Measurements from ENCODE around the gene STRAP.
"Not testable (repeated sequence)": the region's sequence is repeated elsewhere in the genome, so short reads cannot be mapped to it uniquely, and the experiment has no call there.

STRAP gene

DNA sequence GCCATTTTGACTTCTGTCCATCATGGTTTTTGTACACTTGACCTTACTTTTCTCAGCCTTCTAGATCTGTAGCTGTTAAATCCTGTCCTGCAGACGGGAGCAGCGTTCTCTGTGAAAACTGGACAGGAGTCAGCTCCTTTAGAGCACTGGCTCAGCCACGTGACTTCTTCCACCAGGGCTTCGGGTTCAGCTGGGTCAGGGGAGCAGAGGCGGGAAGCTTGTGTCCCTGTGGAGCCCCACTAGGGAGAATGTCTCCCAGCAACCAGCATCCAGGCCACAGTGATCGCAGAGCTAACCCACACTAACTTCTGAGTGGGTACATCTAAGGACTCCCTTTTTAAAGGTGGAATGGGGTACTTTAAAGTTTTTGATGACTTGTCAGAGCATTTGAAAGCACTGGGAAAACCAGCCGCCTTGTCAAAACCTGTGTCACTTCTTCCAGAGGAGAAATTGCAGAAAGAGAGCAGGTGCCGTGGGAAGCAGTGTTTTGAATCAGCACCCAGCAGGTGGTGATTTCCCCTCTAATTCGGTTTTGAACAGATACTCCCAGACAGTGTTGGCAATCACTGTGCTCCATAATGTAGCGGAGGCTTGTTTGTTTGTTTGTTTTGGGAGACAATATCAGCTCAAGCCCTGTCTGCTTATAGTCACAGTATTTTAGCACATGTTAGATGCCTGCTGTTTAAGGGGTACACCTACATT, 46.8 kb downstream of the STRAP start:
- DNase-seq: no peak

DNA sequence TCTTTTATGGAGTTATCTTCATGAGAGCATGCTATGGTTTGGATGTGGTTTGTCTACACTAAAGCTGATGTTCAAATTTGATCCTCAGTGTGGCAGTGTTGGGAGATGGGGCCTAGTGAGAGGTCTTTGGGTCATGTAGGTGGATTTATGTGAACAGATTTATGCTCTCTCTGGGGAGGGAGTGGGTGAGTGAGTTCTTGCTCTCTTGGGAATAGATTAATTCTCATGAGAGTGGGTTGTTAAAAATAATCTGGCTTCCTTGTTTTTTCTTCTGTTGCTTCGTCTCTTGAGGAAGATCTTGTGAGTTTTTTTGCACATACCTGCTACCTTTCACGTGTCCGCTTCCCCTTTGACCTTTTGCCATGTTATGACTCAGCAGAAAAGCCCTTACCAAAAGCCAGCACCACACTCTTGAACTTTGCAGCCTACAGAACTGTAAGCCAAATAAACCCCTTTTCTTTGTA, 49.4 kb downstream of the STRAP start:
- no peak for DNase-seq

DNA sequence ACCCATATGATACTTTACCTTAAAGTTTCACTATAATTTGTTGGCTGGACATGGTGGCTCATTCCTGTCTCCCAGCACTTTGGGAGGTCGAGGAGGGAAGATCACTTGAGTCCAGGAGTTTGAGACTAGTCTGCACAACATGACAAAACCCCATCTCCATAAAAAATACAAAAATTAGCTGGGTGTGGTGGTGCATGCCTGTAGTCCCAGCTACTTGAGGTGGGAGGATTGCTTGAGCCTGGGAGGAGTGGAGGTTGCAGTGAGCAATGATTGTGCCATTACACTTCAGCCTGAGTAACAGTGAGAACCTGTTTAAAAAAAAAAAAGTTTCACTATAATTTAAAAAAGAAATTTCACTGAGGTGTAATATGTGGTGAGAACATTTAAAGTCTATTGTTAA, 50.1 kb downstream of the STRAP start:
- DNase-seq: no peak

DNA sequence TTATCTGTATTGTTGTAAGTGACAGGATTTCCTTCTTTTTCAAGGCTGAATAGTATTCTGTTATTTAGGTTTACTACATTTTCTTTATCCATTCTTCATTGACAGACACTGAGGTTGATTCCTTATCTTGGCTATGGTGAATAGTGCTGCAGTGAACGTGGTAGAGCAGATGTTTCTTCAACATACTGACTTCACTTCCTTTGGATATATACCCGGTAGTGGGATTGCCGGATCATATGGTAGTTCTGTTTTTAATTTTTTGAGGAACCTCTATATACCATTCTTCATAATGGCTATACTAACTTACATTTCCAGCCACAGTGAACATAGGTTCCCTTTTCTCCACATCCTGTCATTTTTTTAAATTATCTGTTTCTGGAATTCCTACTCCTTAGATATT, 50.8 kb downstream of the STRAP start:
- DNase-seq: no peak

DNA sequence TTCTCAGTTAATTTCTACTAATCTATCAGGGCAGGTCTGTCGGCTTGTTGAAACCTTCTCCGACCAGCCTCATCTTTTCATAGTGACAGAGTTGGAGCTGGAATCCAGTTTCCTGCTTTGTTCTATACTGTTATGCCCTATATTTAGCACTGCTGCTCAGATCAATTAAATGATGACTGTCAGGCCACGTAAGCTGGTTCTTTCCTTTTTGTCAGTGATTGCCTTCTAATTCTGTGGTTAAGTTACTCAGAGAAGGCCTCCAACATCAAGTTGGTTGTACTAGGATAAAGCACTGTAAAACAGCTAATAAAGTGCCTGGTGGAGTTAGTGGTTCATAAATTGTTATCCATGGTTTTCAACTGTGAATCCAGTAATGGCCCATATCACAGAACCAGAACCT, 51.6 kb downstream of the STRAP start:
- no peak for DNase-seq

DNA sequence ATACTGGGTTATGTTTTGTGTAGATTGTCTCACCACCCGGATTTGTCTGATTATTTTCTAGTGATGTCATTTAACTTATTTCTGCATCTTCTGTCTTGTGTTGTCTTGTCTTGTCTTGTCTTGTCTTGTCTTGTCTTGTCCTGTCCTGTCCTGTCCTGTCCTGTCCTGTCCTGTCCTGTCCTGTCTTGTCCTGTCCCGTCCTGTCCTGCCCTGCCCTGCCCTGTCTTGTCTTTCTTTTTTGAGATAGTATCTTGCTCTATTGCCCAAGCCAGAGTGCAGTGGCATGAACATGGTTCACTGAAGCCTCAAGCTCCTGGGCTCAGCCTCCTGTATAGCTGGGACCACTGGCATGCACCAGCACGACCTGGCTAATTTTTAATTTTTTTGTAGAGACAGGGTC, 54.6 kb downstream of the STRAP start:
- DNase-seq: no peak

DNA sequence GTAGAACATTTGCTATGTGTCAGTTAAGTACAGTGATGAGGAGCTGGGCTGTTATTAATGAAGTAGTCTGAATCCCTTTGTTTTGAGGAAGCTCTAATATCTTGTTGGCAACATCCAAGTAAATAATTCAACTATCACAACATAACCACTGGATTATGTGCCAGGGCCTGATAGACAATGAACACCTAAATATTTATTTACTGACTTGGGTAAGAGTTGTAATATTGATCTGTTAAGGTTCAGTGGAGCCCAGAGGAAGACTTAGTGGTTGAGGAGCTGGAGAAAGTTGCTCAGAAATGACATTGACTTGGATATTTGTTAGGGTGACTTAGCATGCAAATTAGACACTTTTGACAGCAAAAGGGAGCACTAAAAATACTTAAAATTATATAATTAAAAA, 55.7 kb downstream of the STRAP start:
- no peak for DNase-seq

DNA sequence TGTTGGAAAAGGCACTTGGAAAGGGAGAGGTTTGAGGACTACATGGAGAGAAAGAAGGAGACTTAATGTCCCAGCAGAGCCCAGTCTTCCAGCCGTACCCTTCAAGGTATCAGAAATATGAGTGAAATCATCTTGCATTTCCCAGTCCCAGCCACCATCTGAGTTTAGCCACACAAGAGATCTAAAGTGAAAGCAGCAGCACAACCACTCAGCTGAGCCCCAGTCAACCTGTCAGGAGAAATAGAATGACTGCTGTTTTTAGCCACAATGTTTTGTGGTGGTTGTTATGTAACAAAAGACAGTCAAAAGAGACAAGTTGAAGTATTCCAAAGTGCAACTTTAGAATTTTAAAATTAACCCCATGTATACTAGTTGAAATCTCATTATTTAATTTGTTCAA, 56.9 kb downstream of the STRAP start:
- DNase-seq: no peak

DNA sequence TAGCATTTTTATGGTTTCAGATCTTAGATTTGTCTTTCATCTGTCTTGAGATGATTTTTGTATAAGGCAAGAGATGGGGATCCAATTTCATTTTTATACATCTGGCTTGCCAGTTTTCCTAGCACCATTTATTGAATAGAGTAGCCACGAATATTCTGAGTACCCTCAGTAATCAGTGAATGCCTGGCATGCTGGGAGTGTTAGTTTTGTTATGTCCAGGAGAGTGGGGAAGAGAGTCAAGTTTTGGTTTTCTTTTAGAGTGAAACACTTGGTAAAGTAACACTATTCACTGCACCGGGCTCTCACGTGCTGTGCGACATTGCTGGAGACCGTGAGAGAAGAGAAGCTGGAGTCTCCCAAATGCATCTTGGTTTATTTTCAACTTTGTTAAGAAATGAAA, 60.3 kb downstream of the STRAP start:
- DNase-seq: no peak

DNA sequence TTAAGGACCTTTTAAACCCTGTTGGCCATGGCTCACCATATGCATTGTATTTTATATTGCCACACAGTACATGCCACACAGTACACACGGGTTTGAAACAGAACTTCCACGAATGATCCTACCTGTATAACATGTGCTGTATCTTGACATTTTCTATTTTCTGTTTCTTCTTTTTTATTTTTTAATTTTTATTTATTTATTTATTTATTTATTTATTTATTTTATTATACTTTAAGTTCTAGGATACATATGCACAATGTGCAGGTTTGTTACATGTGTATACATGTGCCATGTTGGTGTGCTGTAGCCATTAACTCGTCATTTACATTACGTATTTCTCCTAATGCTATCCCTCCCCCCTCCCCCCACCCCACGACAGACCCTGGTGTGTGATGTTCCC, 61.3 kb downstream of the STRAP start:
- DNase-seq: not testable (repeated sequence)

DNA sequence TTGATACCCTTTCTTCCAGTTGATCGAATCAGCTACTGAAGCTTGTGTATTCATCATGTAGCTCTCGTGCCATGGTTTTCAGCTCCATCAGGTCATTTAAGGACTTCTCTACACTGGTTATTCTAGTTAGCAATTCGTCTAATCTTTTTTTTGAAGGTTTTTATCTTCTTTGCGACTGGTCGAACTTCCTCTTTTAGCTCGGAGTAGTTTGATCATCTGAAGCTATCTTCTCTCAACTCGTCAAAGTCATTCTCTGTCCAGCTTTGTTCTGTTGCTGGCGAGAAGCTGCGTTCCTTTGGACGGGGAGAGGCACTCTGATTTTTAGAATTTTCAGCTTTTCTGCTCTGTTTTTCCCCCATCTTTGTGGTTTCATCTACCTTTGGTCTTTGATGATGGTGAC, 66.3 kb downstream of the STRAP start:
- not testable (repeated sequence) for DNase-seq
